T-cell (primary cell): ENCODE measurements around the gene HSPB6. TPM values are rescaled to one million over a fixed set of nuclear protein-coding genes. Genes with fewer than 3 reads are reported as not detected.

Experiments
- ATAC-seq, 4 experiments: fragments of 200-7000 bp in 3 of 4; fragments of 150-1000 bp in 1 of 4; cut with Tn5 transposase; replicated peaks in 1 of 4; 1 replicate in 3 of 4; 2 replicates in 1 of 4; pipeline ENCODE4 v1.10.0; 2021; ENCODE audit warnings: moderate library complexity in 3 of 4, mild to moderate bottlenecking in 2 of 4, moderate number of reproducible peaks in 1 of 4
- CTCF ChIA-PET, 2 donors: fragments of 300-600 bp; sonication (Branson Sonifier 250); formaldehyde crosslinking; loops; one replicate each; lab custom pipeline; 2022; ENCODE audit warnings: antibody characterized with exemption in 2 of 2; lab: Charles Lee
- POLR2A ChIA-PET, 2 donors: fragments of 300-600 bp; sonication (Branson Sonifier 250); formaldehyde crosslinking; loops; one replicate each; lab custom pipeline; 2022; ENCODE audit warnings: antibody characterized with exemption in 2 of 2; lab: Charles Lee
- DNase-seq, 35 experiments: peaks; one replicate each; pipeline versions ENCODE4 v3.0.0 to v3.0.0-alpha.2; 2013 to 2023
- H3K27ac ChIP-seq: one replicate; pipeline ENCODE4 v1.5.1; 2013; ENCODE audit warnings: low read length
- H3K27me3 ChIP-seq, 2 experiments: replicated peaks in 1 of 2; 1 replicate in 1 of 2; 2 replicates in 1 of 2; pipeline versions ENCODE4 v1.6.1 to v1.7.0; 2013; ENCODE audit warnings: low read length in 1 of 2, mixed read lengths in 1 of 2; ENCODE audit not compliant: control insufficient read depth in 2 of 2, insufficient read depth in 2 of 2; ENCODE audit errors: extremely low read depth in 1 of 2
- H3K36me3 ChIP-seq, 2 donors: 1 replicate in 1 of 2; 2 replicates in 1 of 2; pipeline versions ENCODE4 v1.6.1 to v1.7.0; 2013; ENCODE audit warnings: low read length in 1 of 2; ENCODE audit not compliant: control insufficient read depth in 2 of 2, insufficient read depth in 1 of 2; ENCODE audit errors: extremely low read depth in 1 of 2
- H3K4me1 ChIP-seq, 2 experiments: 1 replicate in 1 of 2; 2 replicates in 1 of 2; pipeline versions ENCODE4 v1.6.1 to v1.7.0; 2013; ENCODE audit warnings: low read length in 2 of 2, mixed read lengths in 1 of 2; ENCODE audit not compliant: insufficient read depth in 2 of 2, control insufficient read depth in 1 of 2; ENCODE audit errors: extremely low read depth in 1 of 2
- H3K4me3 ChIP-seq, 2 donors: 1 replicate in 1 of 2; 2 replicates in 1 of 2; pipeline versions ENCODE4 v1.5.1 to v1.7.0; 2013; ENCODE audit warnings: mild to moderate bottlenecking in 2 of 2, low read length in 1 of 2, moderate library complexity in 1 of 2; ENCODE audit not compliant: control insufficient read depth in 1 of 2; ENCODE audit errors: extremely low read depth in 1 of 2
- H3K9me3 ChIP-seq: 2 replicates; pipeline ENCODE4 v1.7.0; 2013
- H3K27ac Mint-ChIP-seq, 2 donors: one replicate each; pipeline ENCODE4 v1.8.0; 2020 to 2021; ENCODE audit warnings: mild to moderate bottlenecking in 2 of 2, mixed read lengths in 2 of 2
- H3K27me3 Mint-ChIP-seq, 2 donors: one replicate each; pipeline ENCODE4 v1.8.0; 2021 to 2022; ENCODE audit warnings: mixed read lengths in 2 of 2
- H3K36me3 Mint-ChIP-seq: one replicate; pipeline ENCODE4 v1.8.0; 2021; ENCODE audit warnings: mixed read lengths
- H3K4me1 Mint-ChIP-seq, 3 donors: one replicate each; pipeline ENCODE4 v1.8.0; 2020 to 2022; ENCODE audit warnings: mixed read lengths in 3 of 3, mild to moderate bottlenecking in 1 of 3
- H3K4me3 Mint-ChIP-seq, 3 donors: one replicate each; pipeline ENCODE4 v1.8.0; 2020 to 2022; ENCODE audit warnings: mild to moderate bottlenecking in 3 of 3, mixed read lengths in 3 of 3, moderate library complexity in 3 of 3
- H3K9me3 Mint-ChIP-seq, 3 donors: one replicate each; pipeline ENCODE4 v1.8.0; 2020 to 2022; ENCODE audit warnings: mixed read lengths in 3 of 3
- WGBS: methylation state at CpG from one replicate; pipeline ENCODE4 v1.1.5; 2013; ENCODE audit warnings: missing lambda C conversion rate; ENCODE audit not compliant: insufficient coverage; 5-methylcytosine and 5-hydroxymethylcytosine counted together
- total RNA-seq, 35 experiments: library from RNA in 6 of 35; stranded (reverse) in 6 of 35; fragments of 120-200 nt in 1 of 35; gene quantifications; one replicate each; pipeline versions ENCODE4 v1.2.1 to v1.2.4 and lab custom pipeline; 2013 to 2026

HSPB6 gene
- total RNA-seq, 5 donors from 2014 or later (not counting 1 experiment from before 2014, with no cell fraction given) = 0.44 to 0.69 (median 0.51) TPM; not detected in 2

- H3K9me3 ChIP-seq = no peaks in the 10 kb centered on the region
- WGBS = 96% methylated on average over 15 of the region's 35 CpGs
- H3K27ac Mint-ChIP-seq = peak overlapping the region in 1 of 2 donors; percentile 67
- peaks cover 21 to 42% (median 24%) of the 10 kb centered on the region in 3 donors for H3K4me1 Mint-ChIP-seq
- ChIA-PET POLR2A (no interaction called here), CTCF (no interaction called here)
- ATAC-seq (no peak), DNase-seq (no peak)
- H3K4me3 ChIP-seq = no peak overlapping the region
- no peaks in the 10 kb centered on the region for H3K27me3 ChIP-seq
- H3K36me3 ChIP-seq = peaks cover 23 to 88% of the 10 kb centered on the region in 2 donors
- no peaks in the 10 kb centered on the region for H3K9me3 Mint-ChIP-seq
- no peaks in the 10 kb centered on the region for H3K27me3 Mint-ChIP-seq
- no peak overlapping the region for H3K27ac ChIP-seq
- no peak overlapping the region for H3K4me3 Mint-ChIP-seq
- H3K36me3 Mint-ChIP-seq = peaks cover 48% of the 10 kb centered on the region
- peaks cover 0 to 15% of the 10 kb centered on the region in 2 experiments for H3K4me1 ChIP-seq
These were observed 23.4 kb downstream of the HSPB6 start for GRCh38 chr19:35733180-35734125.

- H3K9me3 ChIP-seq = no peaks in the 10 kb centered on the region
- peaks cover 0 to 12% of the 10 kb centered on the region in 2 experiments for H3K4me1 ChIP-seq
- Mint-ChIP-seq H3K27ac (no peak overlapping the region), H3K9me3 (no peaks in the 10 kb centered on the region), H3K27me3 (no peaks in the 10 kb centered on the region), H3K36me3 (peaks cover 53% of the 10 kb centered on the region), H3K4me1 (peaks cover 21 to 35% (median 23%) of the 10 kb centered on the region in 3 donors), H3K4me3 (no peak overlapping the region)
- H3K27ac ChIP-seq = no peak overlapping the region
- no peak for DNase-seq
- peaks cover 25 to 88% of the 10 kb centered on the region in 2 donors for H3K36me3 ChIP-seq
- no peak overlapping the region for H3K4me3 ChIP-seq
- WGBS = 98% methylated on average over 16 of the region's 25 CpGs
- POLR2A ChIA-PET = no interaction called here
- CTCF ChIA-PET = no interaction called here
- ATAC-seq = no peak
- H3K27me3 ChIP-seq = no peaks in the 10 kb centered on the region
These were observed 24.2 kb downstream of the HSPB6 start for GRCh38 chr19:35732540-35733179.

GRCh38 chr19:35731779-35732405, 24.9 kb downstream of the HSPB6 start:
- no peaks in the 10 kb centered on the region for H3K27me3 Mint-ChIP-seq
- peak in 1 of 4 experiments; percentile 19 for ATAC-seq

DNA sequence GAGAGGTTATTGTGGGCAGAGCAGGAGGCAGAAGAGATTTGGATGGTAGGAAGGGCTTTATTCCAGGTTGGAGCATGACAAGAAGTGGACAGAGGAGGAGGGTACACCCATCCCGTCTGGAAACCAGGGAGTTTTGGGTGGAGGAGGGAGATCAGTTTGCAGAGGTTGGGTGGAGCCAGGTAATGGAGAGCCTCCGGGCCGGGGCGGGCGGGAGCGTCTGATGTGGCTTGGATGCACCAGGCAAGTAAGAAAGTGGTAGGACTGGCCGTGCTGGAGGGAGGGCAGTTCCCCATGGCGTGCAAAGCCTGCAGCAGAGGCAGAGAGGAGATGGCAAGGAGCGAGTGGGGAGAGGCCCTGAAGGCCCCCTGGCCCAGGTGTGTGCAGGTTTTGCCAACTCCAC, 25.5 kb downstream of the HSPB6 start:
- ATAC-seq (no peak), DNase-seq (no peak)
- H3K27me3 ChIP-seq = no peaks in the 10 kb centered on the region
- H3K9me3 ChIP-seq = no peaks in the 10 kb centered on the region
- peaks cover 56% of the 10 kb centered on the region for H3K36me3 Mint-ChIP-seq
- no peak overlapping the region for H3K27ac Mint-ChIP-seq
- H3K4me1 ChIP-seq = no peaks in the 10 kb centered on the region
- no peak overlapping the region for H3K27ac ChIP-seq
- H3K4me1 Mint-ChIP-seq = peaks cover 10 to 25% (median 10%) of the 10 kb centered on the region in 3 donors
- CTCF ChIA-PET = no interaction called here
- no peak overlapping the region for H3K4me3 ChIP-seq
- H3K4me3 Mint-ChIP-seq = no peak overlapping the region
- POLR2A ChIA-PET = no interaction called here
- no peaks in the 10 kb centered on the region for H3K27me3 Mint-ChIP-seq
- no peaks in the 10 kb centered on the region for H3K9me3 Mint-ChIP-seq
- peaks cover 27 to 93% of the 10 kb centered on the region in 2 donors for H3K36me3 ChIP-seq
- WGBS = 92% methylated on average over 7 of the region's 9 CpGs

More at GRCh38 chr19:35731779-35732405, 24.9 kb downstream of the HSPB6 start:
- Histone ChIP-seq H3K27me3 (no peaks in the 10 kb centered on the region), H3K9me3 (no peaks in the 10 kb centered on the region), H3K4me3 (no peak overlapping the region), H3K27ac (no peak overlapping the region), H3K36me3 (peaks cover 30 to 94% of the 10 kb centered on the region in 2 donors), H3K4me1 (peaks cover 0 to 5% of the 10 kb centered on the region in 2 experiments)
- 93% methylated on average over 10 of the region's 21 CpGs for WGBS
- DNase-seq = no peak
- CTCF ChIA-PET = no interaction called here
- POLR2A ChIA-PET = no interaction called here
- Mint-ChIP-seq H3K9me3 (no peaks in the 10 kb centered on the region), H3K27ac (no peak overlapping the region), H3K36me3 (peaks cover 52% of the 10 kb centered on the region), H3K4me1 (peaks cover 14 to 30% (median 16%) of the 10 kb centered on the region in 3 donors), H3K4me3 (no peak overlapping the region)

- POLR2A ChIA-PET = no interaction called here
- no peak for ATAC-seq
- H3K27ac Mint-ChIP-seq = no peak overlapping the region
These were observed 26.5 kb downstream of the HSPB6 start for GRCh38 chr19:35730326-35730725.

DNA sequence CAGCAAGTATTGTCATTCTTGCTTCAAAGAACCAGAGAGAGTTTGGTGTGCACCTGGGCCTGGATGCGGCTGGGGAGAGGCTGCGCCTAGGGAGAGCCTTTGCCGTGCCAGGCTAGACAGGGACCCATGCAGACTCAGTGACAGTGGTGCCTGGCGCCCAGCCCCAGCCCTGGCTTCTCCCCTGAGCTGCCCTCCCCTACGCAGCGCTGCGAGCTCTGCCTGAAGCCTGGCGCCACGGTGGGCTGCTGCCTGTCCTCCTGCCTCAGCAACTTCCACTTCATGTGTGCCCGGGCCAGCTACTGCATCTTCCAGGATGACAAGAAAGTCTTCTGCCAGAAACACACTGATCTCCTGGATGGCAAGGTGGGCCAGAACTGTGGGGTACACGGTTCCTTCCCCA, 27.1 kb downstream of the HSPB6 start:
- no peaks in the 10 kb centered on the region for H3K27me3 Mint-ChIP-seq
- H3K4me3 Mint-ChIP-seq = no peak overlapping the region
- Histone ChIP-seq H3K27ac (no peak overlapping the region), H3K27me3 (no peaks in the 10 kb centered on the region), H3K4me1 (no peaks in the 10 kb centered on the region), H3K4me3 (no peak overlapping the region), H3K9me3 (no peaks in the 10 kb centered on the region), H3K36me3 (peaks cover 33 to 97% of the 10 kb centered on the region in 2 donors)
- H3K27ac Mint-ChIP-seq = no peak overlapping the region
- H3K9me3 Mint-ChIP-seq = no peaks in the 10 kb centered on the region
- ATAC-seq (no peak), DNase-seq (no peak)
- POLR2A ChIA-PET = no interaction called here
- WGBS = 98% methylated on average over 10 of the region's 11 CpGs
- H3K4me1 Mint-ChIP-seq = peaks cover 6 to 26% (median 8%) of the 10 kb centered on the region in 3 donors
- H3K36me3 Mint-ChIP-seq = peaks cover 65% of the 10 kb centered on the region
- CTCF ChIA-PET = no interaction called here

More at GRCh38 chr19:35730326-35730725, 26.5 kb downstream of the HSPB6 start:
- H3K4me1 Mint-ChIP-seq = peaks cover 8 to 26% (median 8%) of the 10 kb centered on the region in 3 donors
- no peaks in the 10 kb centered on the region for H3K9me3 Mint-ChIP-seq
- H3K4me3 Mint-ChIP-seq = no peak overlapping the region
- peaks cover 61% of the 10 kb centered on the region for H3K36me3 Mint-ChIP-seq
- no peaks in the 10 kb centered on the region for H3K9me3 ChIP-seq
- no peak overlapping the region for H3K4me3 ChIP-seq
- peaks cover 34 to 97% of the 10 kb centered on the region in 2 donors for H3K36me3 ChIP-seq
- 95% methylated on average over 17 of the region's 18 CpGs for WGBS
- H3K27me3 ChIP-seq = no peaks in the 10 kb centered on the region
- H3K27me3 Mint-ChIP-seq = no peaks in the 10 kb centered on the region
- H3K27ac ChIP-seq = no peak overlapping the region
- H3K4me1 ChIP-seq = no peaks in the 10 kb centered on the region
- CTCF ChIA-PET = interaction anchor here in 1 of 2 donors (0.6 kb wide), 1 partner anchor 1383 kb away, joined by 3 read pairs; no protein-coding TSS in a partner anchor
- no peak for DNase-seq
